H1 (cell line): ENCODE measurements around the gene HNRNPA3. TPM values are rescaled to one million over a fixed set of nuclear protein-coding genes. Genes with fewer than 3 reads are reported as not detected.

Experiments used
- CTCF ChIA-PET: fragments of 300-600 bp; sonication (Branson Sonifier 250); formaldehyde crosslinking; loops from one replicate; lab custom pipeline; 2021; ENCODE audit not compliant: partially characterized antibody; lab: Charles Lee
- POLR2A ChIA-PET: fragments of 300-600 bp; sonication (Branson Sonifier 250); formaldehyde crosslinking; loops from one replicate; lab custom pipeline; 2021; ENCODE audit warnings: inconsistent platforms; ENCODE audit not compliant: partially characterized antibody; lab: Charles Lee
- DNase-seq, 2 experiments: peaks; one replicate each; pipeline versions ENCODE4 v3.0.0 to v3.0.0-alpha.2; 2010 to 2022; ENCODE audit warnings: low spot score in 2 of 2, low read depth in 1 of 2, mixed read lengths in 1 of 2
- FAIRE-seq: peaks from 2 replicates; lab custom pipeline; 2011; peaks lifted over from hg19 to GRCh38; lab: Jason Lieb, UNC
- H2AFZ ChIP-seq: 2 replicates; pipeline ENCODE4 v1.8.1; 2012; ENCODE audit warnings: low read length, inconsistent platforms
- H2AK5ac ChIP-seq: 2 replicates; pipeline ENCODE4 v1.6.1; 2013; ENCODE audit warnings: low read depth, low read length
- H2BK120ac ChIP-seq: replicated peaks from 2 replicates; pipeline ENCODE3; 2013; ENCODE audit warnings: low read depth, low read length, inconsistent platforms
- H2BK12ac ChIP-seq: 2 replicates; pipeline ENCODE4 v1.6.1; 2013; ENCODE audit warnings: low read depth, low read length
- H2BK15ac ChIP-seq: 2 replicates; pipeline ENCODE4 v1.6.1; 2013; ENCODE audit warnings: low read length
- H2BK20ac ChIP-seq: 2 replicates; pipeline ENCODE4 v1.6.1; 2013; ENCODE audit warnings: low read length
- H2BK5ac ChIP-seq: 2 replicates; pipeline ENCODE4 v1.6.1; 2013; ENCODE audit warnings: low read depth, low read length
- H3K14ac ChIP-seq: 2 replicates; pipeline ENCODE4 v1.6.1; 2013; ENCODE audit warnings: inconsistent platforms; ENCODE audit not compliant: insufficient read length
- H3K18ac ChIP-seq: 2 replicates; pipeline ENCODE4 v1.6.1; 2013; ENCODE audit warnings: low read length; ENCODE audit errors: extremely low read depth
- H3K23ac ChIP-seq: 2 replicates; pipeline ENCODE4 v1.6.1; 2013; ENCODE audit warnings: inconsistent platforms; ENCODE audit not compliant: insufficient read length
- H3K23me2 ChIP-seq: 2 replicates; pipeline ENCODE4 v1.6.1; 2013; ENCODE audit warnings: low read depth, low read length
- H3K27ac ChIP-seq: 2 replicates; pipeline ENCODE4 v1.6.1; 2011; ENCODE audit warnings: low read depth, low read length, inconsistent platforms
- H3K27me3 ChIP-seq, 4 experiments: replicated peaks in 1 of 4; 1 replicate in 1 of 4; 2 replicates in 3 of 4; pipeline versions ENCODE4 v1.6.1 to v1.8.1; 2011 to 2013; ENCODE audit warnings: low read length in 3 of 4, mild to moderate bottlenecking in 3 of 4, inconsistent platforms in 2 of 4, mixed read lengths in 2 of 4, moderate library complexity in 1 of 4; ENCODE audit not compliant: control insufficient read depth in 3 of 4, insufficient read depth in 3 of 4; ENCODE audit errors: extremely low read depth in 1 of 4
- H3K36me3 ChIP-seq, 4 experiments: 2 replicates each; pipeline versions ENCODE4 v1.6.1 to v1.8.1; 2011 to 2013; ENCODE audit warnings: mild to moderate bottlenecking in 4 of 4, low read length in 3 of 4, moderate library complexity in 2 of 4, control low read depth in 1 of 4, inconsistent platforms in 1 of 4; ENCODE audit not compliant: insufficient read depth in 4 of 4, control insufficient read depth in 2 of 4
- H3K4ac ChIP-seq: replicated peaks from 2 replicates; pipeline ENCODE3; 2013; ENCODE audit warnings: low read length, low read depth, mixed read lengths, inconsistent platforms; ENCODE audit not compliant: insufficient read length
- H3K4me1 ChIP-seq, 4 experiments: replicated peaks in 1 of 4; 1 replicate in 1 of 4; 2 replicates in 3 of 4; pipeline versions ENCODE4 v1.6.1 to v1.8.1; 2011 to 2013; ENCODE audit warnings: low read length in 3 of 4, inconsistent platforms in 2 of 4, mixed read lengths in 1 of 4; ENCODE audit not compliant: insufficient read depth in 4 of 4, control insufficient read depth in 3 of 4
- H3K4me2 ChIP-seq, 2 experiments: 2 replicates each; pipeline versions ENCODE4 v1.6.1 to v1.8.1; 2011 to 2013; ENCODE audit warnings: low read depth in 2 of 2, low read length in 2 of 2, control low read depth in 1 of 2, inconsistent platforms in 1 of 2, mild to moderate bottlenecking in 1 of 2; ENCODE audit not compliant: insufficient read depth in 1 of 2
- H3K4me3 ChIP-seq, 4 experiments: fragments of 200-600, 300-600 bp in 1 of 4; sonication (generic), shearing (Covaris generic), sonication (Bioruptor Twin) in 1 of 4; 2 replicates each; pipeline versions ENCODE4 v1.5.1 to v1.8.1; 2011 to 2016; ENCODE audit warnings: low read length in 4 of 4, low read depth in 3 of 4, control low read depth in 2 of 4, inconsistent platforms in 2 of 4, mild to moderate bottlenecking in 2 of 4, mixed read lengths in 1 of 4, moderate library complexity in 1 of 4; ENCODE audit not compliant: insufficient read depth in 2 of 4; ENCODE audit errors: extremely low read depth in 1 of 4
- H3K56ac ChIP-seq: replicated peaks from 2 replicates; pipeline ENCODE3; 2013; ENCODE audit warnings: low read depth, mild to moderate bottlenecking, mixed read lengths, low read length, inconsistent platforms; ENCODE audit not compliant: insufficient read length
- H3K79me1 ChIP-seq: 2 replicates; pipeline ENCODE4 v1.6.1; 2013; ENCODE audit warnings: low read depth, low read length, control low read depth
- H3K79me2 ChIP-seq, 2 experiments: 2 replicates each; pipeline versions ENCODE4 v1.6.1 to v1.8.1; 2012 to 2013; ENCODE audit warnings: low read length in 2 of 2, mild to moderate bottlenecking in 2 of 2, inconsistent platforms in 1 of 2; ENCODE audit not compliant: insufficient read depth in 2 of 2, control insufficient read depth in 1 of 2
- H3K9ac ChIP-seq, 4 experiments: replicated peaks in 1 of 4; 1 replicate in 1 of 4; 2 replicates in 3 of 4; pipeline versions ENCODE4 v1.6.1 to v1.8.1; 2011 to 2013; ENCODE audit warnings: low read depth in 3 of 4, low read length in 3 of 4, control low read depth in 2 of 4, mild to moderate bottlenecking in 2 of 4, moderate library complexity in 2 of 4, inconsistent platforms in 1 of 4; ENCODE audit errors: extremely low read depth in 1 of 4
- H3K9me3 ChIP-seq, 2 experiments: 2 replicates each; pipeline versions ENCODE4 v1.6.1 to v1.8.1; 2012 to 2013; ENCODE audit warnings: mild to moderate bottlenecking in 2 of 2, moderate library complexity in 2 of 2, control low read depth in 1 of 2, inconsistent platforms in 1 of 2, low read depth in 1 of 2, low read length in 1 of 2, mixed read lengths in 1 of 2; ENCODE audit not compliant: insufficient read depth in 2 of 2
- H4K20me1 ChIP-seq, 2 experiments: replicated peaks in 1 of 2; 2 replicates each; pipeline versions ENCODE3 to v1.8.1; 2011 to 2013; ENCODE audit warnings: inconsistent platforms in 2 of 2, low read length in 2 of 2, mild to moderate bottlenecking in 1 of 2; ENCODE audit not compliant: insufficient read depth in 2 of 2, control insufficient read depth in 1 of 2
- H4K5ac ChIP-seq: 2 replicates; pipeline ENCODE4 v1.6.1; 2013; ENCODE audit warnings: low read length, low read depth, mixed read lengths, inconsistent platforms; ENCODE audit not compliant: insufficient read length
- H4K8ac ChIP-seq: 2 replicates; pipeline ENCODE4 v1.8.0; 2013; ENCODE audit warnings: mild to moderate bottlenecking, moderate library complexity, low read length, inconsistent platforms; ENCODE audit not compliant: insufficient read depth; ENCODE audit errors: extremely low read depth
- H4K91ac ChIP-seq: replicated peaks from 2 replicates; pipeline ENCODE3; 2013; ENCODE audit warnings: low read length, mixed read lengths, inconsistent platforms; ENCODE audit not compliant: insufficient read length
- BCL11A ChIP-seq, 2 experiments: IDR thresholded peaks; one replicate each; pipeline ENCODE4 v1.6.1; 2011; ENCODE audit warnings: low read depth in 2 of 2, low read length in 2 of 2, mild to moderate bottlenecking in 2 of 2
- BRCA1 ChIP-seq: IDR thresholded peaks from 2 replicates; pipeline ENCODE4 v1.6.1; 2012; ENCODE audit warnings: low read depth, low read length, improper control_type of control experiment
- CEBPB ChIP-seq: IDR thresholded peaks from 2 replicates; pipeline ENCODE4 v1.6.1; 2012; ENCODE audit warnings: low read depth, low read length
- JUND ChIP-seq: IDR thresholded peaks from 2 replicates; pipeline ENCODE4 v1.6.1; 2011; ENCODE audit warnings: mild to moderate bottlenecking, improper control_type of control experiment, low read length
- RAD21 ChIP-seq, 2 experiments: IDR thresholded peaks in 1 of 2; conservative IDR thresholded peaks in 1 of 2; 2 replicates each; pipeline ENCODE4 v1.6.1; 2011; ENCODE audit warnings: low read depth in 2 of 2, low read length in 2 of 2, improper control_type of control experiment in 1 of 2, inconsistent platforms in 1 of 2, mild to moderate bottlenecking in 1 of 2, moderate library complexity in 1 of 2
- RBBP5 ChIP-seq: IDR thresholded peaks from 2 replicates; pipeline ENCODE4 v1.7.1; 2012; ENCODE audit warnings: low read depth, mild to moderate bottlenecking, inconsistent platforms, low read length, moderate library complexity, borderline replicate concordance
- TCF12 ChIP-seq: IDR thresholded peaks from 2 replicates; pipeline ENCODE4 v1.6.1; 2011; ENCODE audit warnings: low read depth, mild to moderate bottlenecking, low read length
- ZNF274 ChIP-seq: IDR thresholded peaks from 2 replicates; pipeline ENCODE4 v1.7.0; 2012; ENCODE audit warnings: low read length, borderline replicate concordance; ENCODE audit errors: extremely low read depth
- WGBS, 2 experiments: shearing (Covaris generic) in 1 of 2; methylation state at CpG; one replicate each; pipeline versions ENCODE4 v1.1.6 to v1.1.7; 2013 to 2015; ENCODE audit warnings: low lambda C conversion rate in 2 of 2, mixed read lengths in 2 of 2, inconsistent platforms in 1 of 2, low coverage in 1 of 2, missing lambda C conversion rate in 1 of 2; ENCODE audit not compliant: insufficient replicate concordance in 2 of 2, insufficient coverage in 1 of 2, insufficient read length in 1 of 2; ENCODE audit errors: extremely low coverage in 1 of 2, missing lambda C conversion rate in 1 of 2; 5-methylcytosine and 5-hydroxymethylcytosine counted together
- polyA plus RNA-seq, 7 experiments: library from polyadenylated mRNA; depleted of rRNA in 3 of 7; stranded (reverse) in 5 of 7; unstranded in 2 of 7; fragments of >200 nt in 5 of 7; fragments of 200-250 nt in 2 of 7; gene quantifications; 1 replicate in 5 of 7; 2 replicates in 1 of 7; 4 replicates in 1 of 7; pipeline versions ENCODE4 v1.2.1 to v1.2.3, GENCODE V29; 2011 to 2013; ENCODE audit warnings: missing spikeins in 2 of 7, mixed read lengths in 2 of 7
- total RNA-seq: library from RNA; stranded (reverse); fragmentation: NEBNext Ultra II Directional; extraction: Animal tissue kit (Norgen Biotek cat#: 25700); gene quantifications from 2 replicates; pipeline ENCODE4 v1.2.1, GENCODE V29; 2021
- TF ChIP-seq, protein P1 (sequence below): IDR thresholded peaks from 2 replicates; pipeline ENCODE4 v1.6.1; 2012; ENCODE audit warnings: low read length, inconsistent platforms

Gene HNRNPA3
- total and polyA plus RNA-seq, 2 of the 8 experiments (the other 6 are each of a cell fraction or from before 2014, with no cell fraction given): 66.1 to 408 TPM

DNA sequence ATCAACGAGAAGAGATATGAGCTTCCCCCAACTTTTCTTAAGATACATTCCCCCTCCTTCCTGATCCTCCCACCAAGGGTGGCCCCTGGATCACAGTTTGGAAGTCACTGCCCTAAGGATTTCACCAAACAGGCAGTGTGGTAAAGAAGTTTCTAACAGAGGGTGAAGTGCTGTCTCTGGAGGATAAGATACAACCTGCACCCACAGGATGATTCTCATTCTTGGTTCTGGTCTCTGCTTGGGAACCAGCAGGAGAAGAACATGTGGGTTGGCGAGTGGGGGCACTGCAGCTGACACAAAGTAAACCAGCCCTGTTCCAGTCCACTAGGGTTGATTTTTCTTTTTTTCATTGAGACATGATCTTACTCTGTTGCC lies 42.6 kb downstream of the HNRNPA3 start:
- no peak overlapping the region for H3K4ac ChIP-seq
- 0 out of 2 replicates have a peak overlapping the region, but pooled peaks have one; percentile 55 for H2BK12ac ChIP-seq
- 88% methylated on average over 2 of the region's 2 CpGs; no CpG with 5 or more reads in 1 of the 2 experiments for WGBS, 2 experiments
- TF ChIP-seq BRCA1 (no peak), TCF12 (no peak), BCL11A (IDR thresholded peaks at IDR 0.05; ENCODE audit: low read depth in 2 of 2, low read length in 2 of 2) (no peak), RAD21 (IDR thresholded peaks at IDR 0.05 in 1 of 2, conservative IDR thresholded peaks at IDR 0.05 in 1 of 2; ENCODE audit: low read depth in 2 of 2, low read length in 2 of 2) (no peak), RBBP5 (no peak), JUND (no peak), ZNF274 (no peak), CEBPB (no peak)
- TF ChIP-seq, protein P1, sequence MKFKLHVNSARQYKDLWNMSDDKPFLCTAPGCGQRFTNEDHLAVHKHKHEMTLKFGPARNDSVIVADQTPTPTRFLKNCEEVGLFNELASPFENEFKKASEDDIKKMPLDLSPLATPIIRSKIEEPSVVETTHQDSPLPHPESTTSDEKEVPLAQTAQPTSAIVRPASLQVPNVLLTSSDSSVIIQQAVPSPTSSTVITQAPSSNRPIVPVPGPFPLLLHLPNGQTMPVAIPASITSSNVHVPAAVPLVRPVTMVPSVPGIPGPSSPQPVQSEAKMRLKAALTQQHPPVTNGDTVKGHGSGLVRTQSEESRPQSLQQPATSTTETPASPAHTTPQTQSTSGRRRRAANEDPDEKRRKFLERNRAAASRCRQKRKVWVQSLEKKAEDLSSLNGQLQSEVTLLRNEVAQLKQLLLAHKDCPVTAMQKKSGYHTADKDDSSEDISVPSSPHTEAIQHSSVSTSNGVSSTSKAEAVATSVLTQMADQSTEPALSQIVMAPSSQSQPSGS: no peak
- H3K23me2 ChIP-seq: no peaks in the 10 kb centered on the region
- peaks cover 22 to 98% of the 10 kb centered on the region in 2 experiments for H3K79me2 ChIP-seq
- H3K18ac ChIP-seq: no peak overlapping the region
- 0 out of 4 replicates have a peak overlapping the region, but pooled peaks of 1 of the 2 experiments have one; percentile 12 for H3K4me2 ChIP-seq
- FAIRE-seq (no peak), DNase-seq (no peak)
- no peak overlapping the region for H3K27ac ChIP-seq
- no peak overlapping the region for H3K56ac ChIP-seq
- no peaks in the 10 kb centered on the region for H3K27me3 ChIP-seq
- peaks cover 0 to 7% (median 0%) of the 10 kb centered on the region in 4 experiments; a peak in 1 of 7 replicates for H3K4me1 ChIP-seq
- no peak overlapping the region for H3K14ac ChIP-seq
- H3K9me3 ChIP-seq: peaks cover 7 to 8% of the 10 kb centered on the region in 2 experiments
- no peak overlapping the region for H4K8ac ChIP-seq
- H3K36me3 ChIP-seq: peaks cover 0 to 3% (median 0%) of the 10 kb centered on the region in 4 experiments; a peak in 1 of 8 replicates
- H4K5ac ChIP-seq: no peak overlapping the region
- peaks cover 8% of the 10 kb centered on the region for H3K79me1 ChIP-seq
- H2BK15ac ChIP-seq: no peak overlapping the region
- H3K4me3 ChIP-seq: no peak overlapping the region
- H2AFZ ChIP-seq: no peak overlapping the region
- H2BK120ac ChIP-seq: no peak overlapping the region
- H2BK20ac ChIP-seq: no peak overlapping the region
- no peak overlapping the region; the same call in 1 of the 2 replicates for H2AK5ac ChIP-seq
- ChIA-PET POLR2A (interaction anchor here (0.7 to 10.4 kb wide), 9 partner anchors 10 to 60 kb away, joined by 3 to 74 read pairs (median 4); partner anchors contain the start of genes HNRNPA3 and NFE2L2), CTCF (interaction anchor here (0.8 to 4.7 kb wide), 35 partner anchors 9 to 509 kb away, joined by 3 to 41 read pairs (median 5); partner anchors contain the start of gene NFE2L2)
- no peak overlapping the region for H3K23ac ChIP-seq
- H2BK5ac ChIP-seq: no peak overlapping the region
- H4K20me1 ChIP-seq: peaks cover 11 to 14% of the 10 kb centered on the region in 2 experiments
- no peak overlapping the region for H4K91ac ChIP-seq
- H3K9ac ChIP-seq: no peak overlapping the region; a peak in 2 of 7 replicates
